HG03558 (cell line): Measurements from ENCODE around the gene C9orf40.

ENCODE experiments used
- ATAC-seq: cut with Tn5 transposase; IDR thresholded peaks from one replicate; pipeline ENCODE4 v1.9.1; 2021; ENCODE audit warnings: moderate number of reproducible peaks; ENCODE audit not compliant: unreplicated experiment; ENCODE audit errors: extremely low read depth

The C9orf40 gene

GRCh38 chr9:74946686-74947085 lies 6.0 kb downstream of the C9orf40 start:
- ATAC-seq = no peak

DNA sequence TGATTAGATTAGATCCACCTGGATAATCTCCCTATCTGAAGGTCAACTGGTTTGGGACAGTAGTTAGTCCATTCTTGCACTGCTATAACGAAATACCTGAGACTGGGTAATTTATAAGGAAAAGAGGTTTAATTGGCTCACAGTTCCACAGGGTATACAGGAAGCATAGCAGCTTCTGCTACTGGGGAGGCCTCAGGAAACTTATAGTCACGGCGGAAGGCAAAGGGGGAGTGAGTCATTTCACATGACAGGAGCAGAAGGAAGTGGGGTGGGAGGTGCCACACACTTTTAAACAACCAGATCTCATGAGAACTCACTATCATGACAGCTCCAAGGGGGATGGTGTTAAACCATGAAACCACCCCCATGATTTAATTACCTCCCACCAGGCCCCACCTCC lies 9.9 kb downstream of the C9orf40 start:
- ATAC-seq = no peak

DNA sequence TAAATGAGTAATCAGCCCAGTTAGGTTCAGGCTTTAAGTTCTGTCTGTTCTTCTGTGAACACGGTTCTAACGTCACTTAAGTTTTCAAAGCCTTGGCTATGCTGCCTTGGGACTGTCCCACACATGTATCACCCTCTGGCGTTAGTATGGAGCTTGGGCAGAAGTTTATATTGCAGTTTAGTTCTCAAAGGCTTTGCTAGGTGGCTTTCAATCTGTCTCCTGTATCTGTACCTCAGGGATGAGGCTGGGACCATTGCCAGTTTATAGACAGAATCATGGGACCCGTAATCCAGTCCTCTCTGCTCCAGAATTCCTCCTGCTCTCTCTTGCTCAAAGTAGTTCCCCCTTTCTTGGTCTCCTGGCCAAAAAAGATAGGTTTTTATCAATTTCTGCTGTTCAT lies 12.1 kb downstream of the C9orf40 start:
- ATAC-seq = no peak

- no peak for ATAC-seq
Observed at GRCh38 chr9:74935008-74935407, 17.7 kb downstream of the C9orf40 start.

DNA sequence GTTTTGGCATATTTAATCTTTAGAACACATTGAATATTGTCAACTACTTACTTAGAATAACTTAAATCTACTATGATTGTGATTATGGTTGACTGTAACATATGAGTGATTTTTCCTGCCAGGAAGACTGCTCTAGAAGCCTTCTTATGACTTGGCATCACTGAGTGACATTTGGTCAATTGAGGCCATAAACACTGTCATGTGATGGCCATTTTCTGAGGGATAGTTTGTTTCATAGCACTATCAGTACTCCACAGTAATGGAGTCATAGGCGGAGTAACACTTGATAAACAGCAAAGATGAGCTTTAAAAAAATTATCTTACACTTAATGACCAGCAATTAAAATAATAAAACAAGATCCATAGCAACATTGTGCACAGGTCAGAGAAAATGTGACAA lies 31.0 kb downstream of the C9orf40 start:
- no peak for ATAC-seq

DNA sequence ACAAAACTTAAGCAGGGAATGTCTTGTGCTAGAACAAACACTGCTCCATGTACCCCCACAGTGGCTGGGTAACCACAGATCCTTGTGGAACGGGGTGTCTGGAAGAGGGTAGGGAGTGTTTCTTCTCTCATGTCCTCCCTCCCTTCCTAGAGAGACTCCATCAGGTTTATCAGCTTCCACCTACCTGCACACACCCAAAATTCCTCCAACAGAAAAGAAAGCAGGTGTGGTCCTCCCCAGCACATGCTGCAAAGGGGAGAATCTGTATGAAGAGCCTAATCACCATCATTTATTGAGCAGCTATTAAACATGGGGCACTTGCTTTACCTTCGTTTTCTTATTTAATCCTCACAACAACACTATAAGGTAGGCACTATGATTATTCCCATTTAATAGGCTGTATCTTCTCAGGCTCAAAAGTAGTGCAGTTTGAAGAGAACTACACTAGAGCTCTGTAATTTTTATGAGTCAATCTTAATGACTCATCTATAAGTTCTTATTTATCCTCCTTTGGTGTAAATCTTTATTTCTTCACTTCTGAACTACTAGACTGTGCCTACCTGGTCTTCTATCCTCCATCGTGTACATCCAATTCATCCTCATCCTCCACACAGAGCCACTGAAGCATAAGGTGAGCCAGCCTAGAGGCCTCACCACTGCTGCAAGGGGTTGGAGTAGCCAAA lies 31.6 kb downstream of the C9orf40 start:
- ATAC-seq = no peak

DNA sequence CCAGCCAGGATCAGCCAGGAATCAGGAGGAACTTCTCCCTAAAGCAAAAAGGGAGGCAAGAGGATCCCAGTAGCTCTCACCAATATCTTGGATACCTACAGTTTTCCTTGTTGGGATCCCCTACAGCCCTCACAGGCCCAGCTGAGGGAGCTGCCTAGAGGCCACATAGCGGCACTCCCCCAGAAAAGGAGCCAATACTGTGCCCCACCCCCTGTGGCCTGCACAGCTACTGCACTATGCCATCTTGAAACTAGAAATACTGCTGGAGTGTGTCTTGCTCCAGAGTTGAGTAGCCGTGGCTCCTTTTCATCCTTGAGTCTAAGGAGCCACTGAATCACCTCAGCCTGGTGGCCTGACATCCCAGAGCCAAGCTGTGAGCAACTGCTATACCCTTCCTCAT lies 42.7 kb downstream of the C9orf40 start:
- ATAC-seq = no peak

DNA sequence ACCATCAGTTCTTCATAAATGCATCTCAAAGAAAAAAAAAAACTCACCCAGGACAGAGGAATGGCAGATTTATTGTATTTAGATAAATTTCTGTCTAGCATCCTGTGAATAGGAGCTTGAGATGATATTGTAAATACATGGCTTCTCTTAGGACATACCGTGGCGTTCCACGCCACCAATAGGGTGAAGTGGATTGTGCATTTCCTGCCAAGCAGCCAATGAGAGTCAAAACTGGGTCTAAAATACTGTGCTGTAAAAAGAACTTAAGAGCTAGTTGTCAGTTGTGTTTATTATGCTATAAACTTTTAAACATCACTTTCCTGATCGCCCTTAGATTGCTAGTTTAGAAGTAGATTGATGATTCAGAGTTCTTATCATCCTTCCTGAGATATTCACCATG lies 44.0 kb downstream of the C9orf40 start:
- ATAC-seq = no peak

DNA sequence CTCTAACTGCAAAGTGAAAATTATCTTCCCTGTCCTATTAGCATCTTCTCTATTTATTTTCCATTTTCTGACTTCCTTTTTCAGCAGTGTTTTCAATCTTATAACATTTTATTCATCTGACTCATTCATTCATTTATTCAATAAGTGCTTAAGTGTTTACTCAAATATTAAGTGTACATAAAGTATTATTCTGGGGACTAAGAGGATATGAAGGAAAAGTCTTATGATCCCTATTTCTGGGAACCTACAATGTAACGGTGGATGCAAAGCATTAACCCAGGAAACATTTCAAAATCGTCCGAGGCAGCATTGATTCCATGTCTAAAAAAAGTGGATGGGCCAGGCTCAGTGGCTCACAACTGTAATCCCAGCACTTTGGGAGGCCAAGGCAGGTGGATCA lies 45.6 kb downstream of the C9orf40 start:
- ATAC-seq = no peak

DNA sequence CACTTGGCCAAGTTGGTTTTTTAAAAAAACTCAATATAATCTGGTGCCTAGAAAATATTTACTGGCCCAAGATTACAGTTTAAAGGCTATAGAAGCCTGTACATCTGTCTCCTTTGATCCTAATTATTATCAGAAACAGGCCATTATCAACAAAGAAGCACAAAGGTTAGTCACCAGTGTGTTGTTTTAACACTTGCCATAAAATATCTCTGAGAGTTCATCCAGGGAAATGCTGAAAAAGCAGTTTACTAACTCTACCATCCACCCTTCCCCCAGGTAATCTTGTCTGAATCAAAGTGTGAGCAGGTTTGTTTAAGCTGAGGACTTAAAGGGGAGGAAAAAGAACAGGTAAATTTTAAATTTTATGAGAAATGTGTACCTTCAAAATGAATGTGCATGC lies 51.7 kb downstream of the C9orf40 start:
- no peak for ATAC-seq
